ENCODE data around the gene RNU6-9. TPM values are rescaled to one million over a fixed set of nuclear protein-coding genes. Genes with fewer than 3 reads are reported as not detected.
A peak's percentile ranks its signal among the peaks of the same experiment; 100 is the strongest.

Gene RNU6-9
- total RNA-seq, 1 donor from 2014 or later = not detected

- DNase-seq (ENCODE audit: low spot score) = no peak
Measured at GRCh38 chr19:932648-933552, 39.6 kb downstream of the RNU6-9 start.

GRCh38 chr19:933553-933882 is 40.2 kb downstream of the RNU6-9 start:
- no peak for DNase-seq (ENCODE audit: low spot score)

DNA sequence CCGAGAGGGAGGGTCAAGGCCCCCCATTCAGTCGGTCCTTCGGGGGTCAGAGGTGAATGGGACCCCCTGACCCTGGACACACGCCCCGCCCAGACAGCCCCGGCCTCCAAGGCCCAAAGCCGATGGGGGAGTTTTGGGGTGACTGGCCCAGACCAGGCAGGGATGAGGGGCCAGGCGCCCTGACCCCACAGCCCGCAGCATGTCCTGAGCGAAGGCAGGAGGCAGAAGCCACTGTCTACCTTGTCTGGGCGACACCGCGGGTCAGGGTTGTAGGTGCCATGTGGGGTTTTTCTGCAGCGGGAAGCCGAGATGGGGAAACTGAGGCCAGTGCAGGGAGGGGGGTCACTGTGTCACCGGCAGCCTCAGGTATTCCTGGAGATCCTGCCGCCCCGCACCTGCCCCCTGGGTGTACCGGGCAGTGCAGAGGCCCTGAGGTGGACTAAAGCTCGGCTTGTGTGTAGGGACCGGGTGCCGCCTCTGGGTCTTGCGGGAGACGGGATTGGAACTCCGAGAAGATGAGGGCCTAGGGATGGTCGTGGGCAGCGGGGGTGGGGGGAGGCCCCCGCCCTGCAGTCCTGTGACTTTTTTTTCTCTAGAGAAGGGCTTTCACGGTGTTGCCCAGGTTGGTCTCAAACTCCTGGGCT is 41.0 kb downstream of the RNU6-9 start:
- no peak for DNase-seq (ENCODE audit: low spot score)

DNA sequence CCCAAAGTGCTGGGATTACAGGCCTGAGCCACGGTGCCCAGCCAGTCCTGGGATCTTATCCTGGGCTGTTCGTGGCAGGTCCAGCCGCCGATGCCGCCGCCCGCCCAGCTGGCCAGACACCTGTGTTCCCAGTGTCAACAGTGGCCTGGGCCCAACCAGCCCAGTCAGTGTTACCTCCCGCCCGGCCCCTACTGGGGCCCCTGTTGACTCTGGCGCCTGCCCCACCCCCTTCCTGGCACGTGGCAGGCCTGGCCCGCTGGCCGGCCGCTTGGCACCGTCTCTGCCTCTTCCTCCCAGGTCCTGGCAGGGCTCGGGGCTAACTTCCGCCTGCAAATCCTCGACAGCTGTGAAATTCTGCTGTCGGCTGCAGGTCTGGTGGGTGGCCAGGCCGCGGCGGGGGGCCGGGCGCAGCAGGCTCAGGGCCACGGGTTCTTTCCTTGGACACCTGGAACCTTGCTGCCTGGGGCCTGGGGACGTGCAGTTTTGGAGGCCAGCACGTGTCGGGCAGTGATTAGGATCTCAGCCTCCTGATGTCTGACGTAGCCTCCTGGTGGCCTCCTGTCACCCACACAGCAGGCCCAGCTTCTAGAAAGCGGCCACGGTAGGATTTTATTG is 41.7 kb downstream of the RNU6-9 start:
- peak; percentile 94 for DNase-seq (ENCODE audit: low spot score)

DNA sequence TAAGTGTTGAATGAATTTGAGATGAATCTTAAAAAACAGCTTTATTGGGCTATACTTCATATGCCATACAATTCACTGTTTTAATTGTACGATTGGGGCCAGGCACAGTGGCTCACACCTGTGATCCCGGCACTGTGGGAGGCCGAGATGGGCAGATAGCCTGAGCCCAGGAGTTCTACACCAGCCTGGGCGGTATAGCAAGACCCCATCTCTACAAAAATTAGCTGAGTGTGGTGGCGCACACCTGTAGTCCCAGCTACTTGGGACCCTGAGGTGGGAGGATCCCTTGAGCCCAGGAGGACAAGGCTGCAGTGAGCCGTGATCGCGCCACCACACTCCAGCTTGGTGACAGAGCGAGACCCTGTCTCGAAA is 42.9 kb downstream of the RNU6-9 start:
- no peak for DNase-seq (ENCODE audit: low spot score)

- DNase-seq (ENCODE audit: low spot score) = no peak
Measured at GRCh38 chr19:937259-937694, 44.0 kb downstream of the RNU6-9 start.

GRCh38 chr19:938233-938923 is 45.1 kb downstream of the RNU6-9 start:
- no peak for DNase-seq (ENCODE audit: low spot score)

GRCh38 chr19:939439-939838 is 46.2 kb downstream of the RNU6-9 start:
- no peak for DNase-seq (ENCODE audit: low spot score)

DNA sequence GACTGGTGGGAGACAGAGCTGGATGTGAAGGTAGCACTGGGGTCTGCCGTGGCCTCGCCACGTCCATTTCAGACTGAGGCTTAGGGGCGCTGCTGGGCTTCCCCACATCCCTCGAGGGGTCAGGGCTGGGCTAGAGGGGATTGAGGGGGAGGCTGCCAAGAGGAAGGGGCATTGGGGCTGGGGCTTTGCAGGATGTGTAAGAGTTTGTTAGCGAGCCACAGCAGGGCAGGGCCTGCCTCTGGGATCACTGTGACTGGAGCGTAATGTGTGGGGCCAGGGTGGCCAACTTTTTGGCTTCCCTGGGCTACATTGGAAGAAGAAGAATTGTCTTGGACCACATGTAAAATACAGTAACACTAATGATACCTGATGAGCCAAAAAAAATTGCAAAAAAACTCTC is 46.6 kb downstream of the RNU6-9 start:
- DNase-seq (ENCODE audit: low spot score) = no peak

GRCh38 chr19:940591-941291 is 47.5 kb downstream of the RNU6-9 start:
- DNase-seq (ENCODE audit: low spot score) = peak; percentile 95

- no peak for DNase-seq (ENCODE audit: low spot score)
Measured at GRCh38 chr19:941292-942132, 48.2 kb downstream of the RNU6-9 start.

GRCh38 chr19:942133-942645 is 48.9 kb downstream of the RNU6-9 start:
- DNase-seq (ENCODE audit: low spot score) = no peak

Other genes with a start within 250 kb of the RNU6-9 start
- 37.3 TPM for gene RNF126, start 230.3 kb upstream of the RNU6-9 start, total RNA-seq
- 193 TPM for gene FSTL3, start 217.1 kb upstream of the RNU6-9 start, total RNA-seq
- gene PRSS57, start 198.0 kb upstream of the RNU6-9 start, total RNA-seq = not detected
- gene PALM, start 184.5 kb upstream of the RNU6-9 start, total RNA-seq = 212 TPM
- gene MISP, start 142.4 kb upstream of the RNU6-9 start, total RNA-seq = 0.67 TPM
- 236 TPM for gene PTBP1, start 96.0 kb upstream of the RNU6-9 start, total RNA-seq
- not detected for gene PLPPR3, start 71.5 kb upstream of the RNU6-9 start, total RNA-seq
- gene AZU1, start 65.6 kb upstream of the RNU6-9 start, total RNA-seq = 0.39 TPM
- 0.32 TPM for gene PRTN3, start 52.5 kb upstream of the RNU6-9 start, total RNA-seq
- 1.3 TPM for gene ELANE, start 41.2 kb upstream of the RNU6-9 start, total RNA-seq
- gene CFD, start 33.8 kb upstream of the RNU6-9 start, total RNA-seq = 1,010 TPM
- 28.8 TPM for gene MED16, start 297 bp upstream of the RNU6-9 start, total RNA-seq
- gene R3HDM4, start 19.7 kb downstream of the RNU6-9 start, total RNA-seq = 48.2 TPM
- not detected for gene KISS1R, start 23.8 kb downstream of the RNU6-9 start, total RNA-seq
- gene ARID3A, start 32.6 kb downstream of the RNU6-9 start, total RNA-seq = 19.5 TPM
- 20.6 TPM for gene WDR18, start 90.9 kb downstream of the RNU6-9 start, total RNA-seq
- 0.16 TPM for gene GRIN3B, start 106.9 kb downstream of the RNU6-9 start, total RNA-seq
- gene TMEM259, start 127.6 kb downstream of the RNU6-9 start, total RNA-seq = 143 TPM
- gene RNU6-2, start 128.0 kb downstream of the RNU6-9 start, total RNA-seq = not detected
- 124 TPM for gene CNN2, start 133.1 kb downstream of the RNU6-9 start, total RNA-seq
- 19.9 TPM for gene ABCA7, start 146.6 kb downstream of the RNU6-9 start, total RNA-seq
- gene ARHGAP45, start 173.7 kb downstream of the RNU6-9 start, total RNA-seq = 25.5 TPM
- 205 TPM for gene POLR2E, start 201.9 kb downstream of the RNU6-9 start, total RNA-seq
- 920 TPM for gene GPX4, start 210.5 kb downstream of the RNU6-9 start, total RNA-seq